H1 (cell line): ENCODE measurements around the gene SHROOM3. TPM values are rescaled to one million over a fixed set of nuclear protein-coding genes. Genes with fewer than 3 reads are reported as not detected.

Experiments
- CTCF ChIA-PET: fragments of 300-600 bp; sonication (Branson Sonifier 250); formaldehyde crosslinking; loops from one replicate; lab custom pipeline; 2021; ENCODE audit not compliant: partially characterized antibody; lab: Charles Lee
- POLR2A ChIA-PET: fragments of 300-600 bp; sonication (Branson Sonifier 250); formaldehyde crosslinking; loops from one replicate; lab custom pipeline; 2021; ENCODE audit warnings: inconsistent platforms; ENCODE audit not compliant: partially characterized antibody; lab: Charles Lee
- DNase-seq, 2 experiments: peaks; one replicate each; pipeline versions ENCODE4 v3.0.0 to v3.0.0-alpha.2; 2010 to 2022; ENCODE audit warnings: low spot score in 2 of 2, low read depth in 1 of 2, mixed read lengths in 1 of 2
- FAIRE-seq: peaks from 2 replicates; lab custom pipeline; 2011; peaks lifted over from hg19 to GRCh38; lab: Jason Lieb, UNC
- H2AFZ ChIP-seq: 2 replicates; pipeline ENCODE4 v1.8.1; 2012; ENCODE audit warnings: low read length, inconsistent platforms
- H2AK5ac ChIP-seq: 2 replicates; pipeline ENCODE4 v1.6.1; 2013; ENCODE audit warnings: low read depth, low read length
- H2BK120ac ChIP-seq: replicated peaks from 2 replicates; pipeline ENCODE3; 2013; ENCODE audit warnings: low read depth, low read length, inconsistent platforms
- H2BK12ac ChIP-seq: 2 replicates; pipeline ENCODE4 v1.6.1; 2013; ENCODE audit warnings: low read depth, low read length
- H2BK15ac ChIP-seq: 2 replicates; pipeline ENCODE4 v1.6.1; 2013; ENCODE audit warnings: low read length
- H2BK20ac ChIP-seq: 2 replicates; pipeline ENCODE4 v1.6.1; 2013; ENCODE audit warnings: low read length
- H2BK5ac ChIP-seq: 2 replicates; pipeline ENCODE4 v1.6.1; 2013; ENCODE audit warnings: low read depth, low read length
- H3K14ac ChIP-seq: 2 replicates; pipeline ENCODE4 v1.6.1; 2013; ENCODE audit warnings: inconsistent platforms; ENCODE audit not compliant: insufficient read length
- H3K18ac ChIP-seq: 2 replicates; pipeline ENCODE4 v1.6.1; 2013; ENCODE audit warnings: low read length; ENCODE audit errors: extremely low read depth
- H3K23ac ChIP-seq: 2 replicates; pipeline ENCODE4 v1.6.1; 2013; ENCODE audit warnings: inconsistent platforms; ENCODE audit not compliant: insufficient read length
- H3K23me2 ChIP-seq: 2 replicates; pipeline ENCODE4 v1.6.1; 2013; ENCODE audit warnings: low read depth, low read length
- H3K27ac ChIP-seq: 2 replicates; pipeline ENCODE4 v1.6.1; 2011; ENCODE audit warnings: low read depth, low read length, inconsistent platforms
- H3K27me3 ChIP-seq, 4 experiments: replicated peaks in 1 of 4; 1 replicate in 1 of 4; 2 replicates in 3 of 4; pipeline versions ENCODE4 v1.6.1 to v1.8.1; 2011 to 2013; ENCODE audit warnings: low read length in 3 of 4, mild to moderate bottlenecking in 3 of 4, inconsistent platforms in 2 of 4, mixed read lengths in 2 of 4, moderate library complexity in 1 of 4; ENCODE audit not compliant: control insufficient read depth in 3 of 4, insufficient read depth in 3 of 4; ENCODE audit errors: extremely low read depth in 1 of 4
- H3K36me3 ChIP-seq, 4 experiments: 2 replicates each; pipeline versions ENCODE4 v1.6.1 to v1.8.1; 2011 to 2013; ENCODE audit warnings: mild to moderate bottlenecking in 4 of 4, low read length in 3 of 4, moderate library complexity in 2 of 4, control low read depth in 1 of 4, inconsistent platforms in 1 of 4; ENCODE audit not compliant: insufficient read depth in 4 of 4, control insufficient read depth in 2 of 4
- H3K4ac ChIP-seq: replicated peaks from 2 replicates; pipeline ENCODE3; 2013; ENCODE audit warnings: low read length, low read depth, mixed read lengths, inconsistent platforms; ENCODE audit not compliant: insufficient read length
- H3K4me1 ChIP-seq, 4 experiments: replicated peaks in 1 of 4; 1 replicate in 1 of 4; 2 replicates in 3 of 4; pipeline versions ENCODE4 v1.6.1 to v1.8.1; 2011 to 2013; ENCODE audit warnings: low read length in 3 of 4, inconsistent platforms in 2 of 4, mixed read lengths in 1 of 4; ENCODE audit not compliant: insufficient read depth in 4 of 4, control insufficient read depth in 3 of 4
- H3K4me2 ChIP-seq, 2 experiments: 2 replicates each; pipeline versions ENCODE4 v1.6.1 to v1.8.1; 2011 to 2013; ENCODE audit warnings: low read depth in 2 of 2, low read length in 2 of 2, control low read depth in 1 of 2, inconsistent platforms in 1 of 2, mild to moderate bottlenecking in 1 of 2; ENCODE audit not compliant: insufficient read depth in 1 of 2
- H3K4me3 ChIP-seq, 4 experiments: fragments of 200-600, 300-600 bp in 1 of 4; sonication (generic), shearing (Covaris generic), sonication (Bioruptor Twin) in 1 of 4; 2 replicates each; pipeline versions ENCODE4 v1.5.1 to v1.8.1; 2011 to 2016; ENCODE audit warnings: low read length in 4 of 4, low read depth in 3 of 4, control low read depth in 2 of 4, inconsistent platforms in 2 of 4, mild to moderate bottlenecking in 2 of 4, mixed read lengths in 1 of 4, moderate library complexity in 1 of 4; ENCODE audit not compliant: insufficient read depth in 2 of 4; ENCODE audit errors: extremely low read depth in 1 of 4
- H3K56ac ChIP-seq: replicated peaks from 2 replicates; pipeline ENCODE3; 2013; ENCODE audit warnings: low read depth, mild to moderate bottlenecking, mixed read lengths, low read length, inconsistent platforms; ENCODE audit not compliant: insufficient read length
- H3K79me1 ChIP-seq: 2 replicates; pipeline ENCODE4 v1.6.1; 2013; ENCODE audit warnings: low read depth, low read length, control low read depth
- H3K79me2 ChIP-seq, 2 experiments: 2 replicates each; pipeline versions ENCODE4 v1.6.1 to v1.8.1; 2012 to 2013; ENCODE audit warnings: low read length in 2 of 2, mild to moderate bottlenecking in 2 of 2, inconsistent platforms in 1 of 2; ENCODE audit not compliant: insufficient read depth in 2 of 2, control insufficient read depth in 1 of 2
- H3K9ac ChIP-seq, 4 experiments: replicated peaks in 1 of 4; 1 replicate in 1 of 4; 2 replicates in 3 of 4; pipeline versions ENCODE4 v1.6.1 to v1.8.1; 2011 to 2013; ENCODE audit warnings: low read depth in 3 of 4, low read length in 3 of 4, control low read depth in 2 of 4, mild to moderate bottlenecking in 2 of 4, moderate library complexity in 2 of 4, inconsistent platforms in 1 of 4; ENCODE audit errors: extremely low read depth in 1 of 4
- H3K9me3 ChIP-seq, 2 experiments: 2 replicates each; pipeline versions ENCODE4 v1.6.1 to v1.8.1; 2012 to 2013; ENCODE audit warnings: mild to moderate bottlenecking in 2 of 2, moderate library complexity in 2 of 2, control low read depth in 1 of 2, inconsistent platforms in 1 of 2, low read depth in 1 of 2, low read length in 1 of 2, mixed read lengths in 1 of 2; ENCODE audit not compliant: insufficient read depth in 2 of 2
- H4K20me1 ChIP-seq, 2 experiments: replicated peaks in 1 of 2; 2 replicates each; pipeline versions ENCODE3 to v1.8.1; 2011 to 2013; ENCODE audit warnings: inconsistent platforms in 2 of 2, low read length in 2 of 2, mild to moderate bottlenecking in 1 of 2; ENCODE audit not compliant: insufficient read depth in 2 of 2, control insufficient read depth in 1 of 2
- H4K5ac ChIP-seq: 2 replicates; pipeline ENCODE4 v1.6.1; 2013; ENCODE audit warnings: low read length, low read depth, mixed read lengths, inconsistent platforms; ENCODE audit not compliant: insufficient read length
- H4K8ac ChIP-seq: 2 replicates; pipeline ENCODE4 v1.8.0; 2013; ENCODE audit warnings: mild to moderate bottlenecking, moderate library complexity, low read length, inconsistent platforms; ENCODE audit not compliant: insufficient read depth; ENCODE audit errors: extremely low read depth
- H4K91ac ChIP-seq: replicated peaks from 2 replicates; pipeline ENCODE3; 2013; ENCODE audit warnings: low read length, mixed read lengths, inconsistent platforms; ENCODE audit not compliant: insufficient read length
- BACH1 ChIP-seq: IDR thresholded peaks from 2 replicates; pipeline ENCODE4 v1.6.1; 2012; ENCODE audit warnings: low read length, improper control_type of control experiment
- CHD2 ChIP-seq: IDR thresholded peaks from 2 replicates; pipeline ENCODE4 v1.6.1; 2012; ENCODE audit warnings: low read length, improper control_type of control experiment
- FOSL1 ChIP-seq: IDR thresholded peaks from 2 replicates; pipeline ENCODE4 v1.6.1; 2011; ENCODE audit warnings: mild to moderate bottlenecking, low read depth, low read length, moderate library complexity; ENCODE audit not compliant: insufficient read depth
- PHF8 ChIP-seq: fragments of 200-600 bp; sonication (generic); conservative IDR thresholded peaks from 2 replicates; pipeline ENCODE4 v1.7.1; 2012; ENCODE audit warnings: low read depth, mild to moderate bottlenecking, inconsistent platforms, low read length, moderate library complexity
- POLR2A ChIP-seq, 2 experiments: IDR thresholded peaks; 1 replicate in 1 of 2; 2 replicates in 1 of 2; pipeline ENCODE4 v1.6.1; 2011; ENCODE audit warnings: low read depth in 2 of 2, low read length in 2 of 2, mild to moderate bottlenecking in 2 of 2; ENCODE audit errors: control extremely low read depth in 1 of 2
- POU5F1 ChIP-seq: IDR thresholded peaks from 2 replicates; pipeline ENCODE4 v1.6.1; 2011; ENCODE audit warnings: low read depth, mild to moderate bottlenecking, low read length, moderate library complexity
- RXRA ChIP-seq: IDR thresholded peaks from 2 replicates; pipeline ENCODE4 v1.6.1; 2011; ENCODE audit warnings: low read depth, mild to moderate bottlenecking, low read length, moderate library complexity; ENCODE audit not compliant: insufficient read depth
- YY1 ChIP-seq: IDR thresholded peaks from 2 replicates; pipeline ENCODE4 v1.6.1; 2011; ENCODE audit warnings: low read depth, mild to moderate bottlenecking, low read length
- WGBS, 2 experiments: shearing (Covaris generic) in 1 of 2; methylation state at CpG; one replicate each; pipeline versions ENCODE4 v1.1.6 to v1.1.7; 2013 to 2015; ENCODE audit warnings: low lambda C conversion rate in 2 of 2, mixed read lengths in 2 of 2, inconsistent platforms in 1 of 2, low coverage in 1 of 2, missing lambda C conversion rate in 1 of 2; ENCODE audit not compliant: insufficient replicate concordance in 2 of 2, insufficient coverage in 1 of 2, insufficient read length in 1 of 2; ENCODE audit errors: extremely low coverage in 1 of 2, missing lambda C conversion rate in 1 of 2; 5-methylcytosine and 5-hydroxymethylcytosine counted together
- polyA plus RNA-seq, 7 experiments: library from polyadenylated mRNA; depleted of rRNA in 3 of 7; stranded (reverse) in 5 of 7; unstranded in 2 of 7; fragments of >200 nt in 5 of 7; fragments of 200-250 nt in 2 of 7; gene quantifications; 1 replicate in 5 of 7; 2 replicates in 1 of 7; 4 replicates in 1 of 7; pipeline versions ENCODE4 v1.2.1 to v1.2.3, GENCODE V29; 2011 to 2013; ENCODE audit warnings: missing spikeins in 2 of 7, mixed read lengths in 2 of 7
- total RNA-seq: library from RNA; stranded (reverse); fragmentation: NEBNext Ultra II Directional; extraction: Animal tissue kit (Norgen Biotek cat#: 25700); gene quantifications from 2 replicates; pipeline ENCODE4 v1.2.1, GENCODE V29; 2021

SHROOM3 gene
- total and polyA plus RNA-seq, 2 of the 8 experiments (the other 6 are each of a cell fraction or from before 2014, with no cell fraction given) = 15.8 to 34.0 TPM

DNA sequence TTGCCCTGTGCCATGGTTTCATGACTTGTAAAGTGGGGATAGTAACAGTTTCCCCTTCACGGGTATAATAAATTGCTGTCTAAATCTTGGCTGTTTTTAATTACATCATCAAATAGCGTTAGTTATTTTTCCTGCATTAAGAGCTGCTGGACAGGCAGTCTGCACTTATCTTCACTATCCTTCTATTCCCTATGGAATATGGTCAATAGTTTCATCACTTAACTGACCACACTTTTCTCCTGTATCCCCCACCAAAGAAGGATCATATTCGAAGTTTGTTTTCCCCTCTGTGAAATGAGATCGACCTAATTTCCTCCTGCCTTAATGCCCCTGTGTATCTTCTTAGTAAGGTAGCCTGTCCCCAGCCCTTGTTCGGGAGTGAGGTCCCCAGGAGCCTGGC, 133.2 kb downstream of the SHROOM3 start:
- FAIRE-seq = no peak
- no peak overlapping the region for H4K5ac ChIP-seq

More for the DNA sequence above, 133.2 kb downstream of the SHROOM3 start:
- H2AFZ ChIP-seq = no peak overlapping the region
- H3K23ac ChIP-seq = no peak overlapping the region
- no peak for TF ChIP-seq CHD2
- no peak for TF ChIP-seq BACH1
- TF ChIP-seq POU5F1 = no peak
- no peak for TF ChIP-seq RXRA
- no peak for TF ChIP-seq FOSL1
- no peak for TF ChIP-seq POLR2A (IDR thresholded peaks at IDR 0.05; ENCODE audit: control extremely low read depth in 1 of 2, low read depth in 2 of 2, low read length in 2 of 2)
- TF ChIP-seq PHF8 = no peak
- no peak for TF ChIP-seq YY1
- H3K56ac ChIP-seq = no peak overlapping the region
- no peak overlapping the region for H2BK12ac ChIP-seq
- H3K9me3 ChIP-seq = no peaks in the 10 kb centered on the region
- no peaks in the 10 kb centered on the region for H3K79me2 ChIP-seq
- H3K4me1 ChIP-seq = peaks cover 0 to 6% (median 4%) of the 10 kb centered on the region in 4 experiments; a peak in 5 of 7 replicates
- no peak overlapping the region for H3K27ac ChIP-seq
- H3K4me3 ChIP-seq = no peak overlapping the region
- POLR2A ChIA-PET = no interaction called here
- 0 out of 2 replicates have a peak overlapping the region, but pooled peaks have one; percentile 18 for H2BK5ac ChIP-seq
- H3K27me3 ChIP-seq = no peaks in the 10 kb centered on the region
- no peaks in the 10 kb centered on the region for H3K79me1 ChIP-seq
- no peak overlapping the region for H3K4ac ChIP-seq
- no peak overlapping the region for H3K4me2 ChIP-seq
- H3K36me3 ChIP-seq = no peaks in the 10 kb centered on the region
- DNase-seq = no peak
- H2BK20ac ChIP-seq = no peak overlapping the region
- H3K18ac ChIP-seq = no peak overlapping the region
- no peaks in the 10 kb centered on the region for H3K23me2 ChIP-seq
- H4K91ac ChIP-seq = no peak overlapping the region
- H2BK120ac ChIP-seq = no peak overlapping the region
- H2AK5ac ChIP-seq = no peak overlapping the region
- CTCF ChIA-PET = no interaction called here
- 84% methylated on average over 5 of the region's 5 CpGs; no CpG with 5 or more reads in 1 of the 2 experiments for WGBS, 2 experiments
- H3K9ac ChIP-seq = no peak overlapping the region
- no peak overlapping the region for H3K14ac ChIP-seq
- H4K8ac ChIP-seq = no peak overlapping the region
- H2BK15ac ChIP-seq = no peak overlapping the region
- no peaks in the 10 kb centered on the region for H4K20me1 ChIP-seq
